Measurements from ENCODE around the gene MAD1L1.

MAD1L1 gene

GRCh38 chr7:2257651-2258050 is 24.9 kb upstream of the MAD1L1 start:
- DNase-seq = no peak

GRCh38 chr7:2257046-2257551 is 24.4 kb upstream of the MAD1L1 start:
- DNase-seq = no peak

- no peak for DNase-seq
Measured at GRCh38 chr7:2256306-2257045, 23.7 kb upstream of the MAD1L1 start.

GRCh38 chr7:2255145-2256139 is 22.7 kb upstream of the MAD1L1 start:
- no peak for DNase-seq

GRCh38 chr7:2254429-2255144 is 21.8 kb upstream of the MAD1L1 start:
- no peak for DNase-seq

GRCh38 chr7:2253525-2254244 is 20.9 kb upstream of the MAD1L1 start:
- no peak for DNase-seq

- no peak for DNase-seq
Measured at GRCh38 chr7:2253021-2253420, 20.3 kb upstream of the MAD1L1 start.

- no peak for DNase-seq
Measured at GRCh38 chr7:2251841-2252771, 19.4 kb upstream of the MAD1L1 start.

GRCh38 chr7:2251381-2251780 is 18.6 kb upstream of the MAD1L1 start:
- DNase-seq = no peak

- DNase-seq = no peak
Measured at GRCh38 chr7:2249744-2250323, 17.1 kb upstream of the MAD1L1 start.

- DNase-seq = no peak
Measured at GRCh38 chr7:2248984-2249694, 16.4 kb upstream of the MAD1L1 start.

GRCh38 chr7:2247141-2247995 is 14.6 kb upstream of the MAD1L1 start:
- DNase-seq = peak; percentile 40

- no peak for DNase-seq
Measured at GRCh38 chr7:2245883-2246675, 13.3 kb upstream of the MAD1L1 start.

GRCh38 chr7:2244404-2244995 is 11.8 kb upstream of the MAD1L1 start:
- DNase-seq = no peak

GRCh38 chr7:2243458-2243857 is 10.7 kb upstream of the MAD1L1 start:
- no peak for DNase-seq

- peak; percentile 65 for DNase-seq
Measured at GRCh38 chr7:2242541-2243429, 10.0 kb upstream of the MAD1L1 start.
